Activated CD8-positive, alpha-beta memory T cell treated with anti-CD3 and anti-CD28 coated beads, Interleukin-2, amount 50 U/mL, for 24 hours (primary cell): ENCODE measurements around the gene ABCC8.

Experiments
- DNase-seq: peaks from one replicate; pipeline ENCODE4 v3.0.0-alpha.2; 2020; ENCODE audit errors: extremely low read depth

ABCC8 gene

GRCh38 chr11:17471501-17471900 is 5.1 kb downstream of the ABCC8 start:
- no peak for DNase-seq

- DNase-seq = no peak
Observed at GRCh38 chr11:17469998-17470397, 6.6 kb downstream of the ABCC8 start.

- DNase-seq = no peak
Observed at GRCh38 chr11:17468122-17468521, 8.5 kb downstream of the ABCC8 start.

- DNase-seq = no peak
Observed at GRCh38 chr11:17463546-17464174, 13.0 kb downstream of the ABCC8 start.

- DNase-seq = no peak
Observed at GRCh38 chr11:17462940-17463339, 13.7 kb downstream of the ABCC8 start.

GRCh38 chr11:17460406-17460805 is 16.2 kb downstream of the ABCC8 start:
- no peak for DNase-seq

- DNase-seq = no peak
Observed at GRCh38 chr11:17459236-17459896, 17.3 kb downstream of the ABCC8 start.

- DNase-seq = no peak
Observed at GRCh38 chr11:17458268-17458667, 18.4 kb downstream of the ABCC8 start.

- no peak for DNase-seq
Observed at GRCh38 chr11:17457396-17458173, 19.1 kb downstream of the ABCC8 start.

GRCh38 chr11:17452668-17453067 is 24.0 kb downstream of the ABCC8 start:
- DNase-seq = no peak

- DNase-seq = no peak
Observed at GRCh38 chr11:17449158-17449557, 27.5 kb downstream of the ABCC8 start.

- no peak for DNase-seq
Observed at GRCh38 chr11:17446482-17446881, 30.2 kb downstream of the ABCC8 start.

- no peak for DNase-seq
Observed at GRCh38 chr11:17445240-17445795, 31.3 kb downstream of the ABCC8 start.

GRCh38 chr11:17443926-17444690 is 32.5 kb downstream of the ABCC8 start:
- DNase-seq = no peak

- no peak for DNase-seq
Observed at GRCh38 chr11:17443423-17443822, 33.2 kb downstream of the ABCC8 start.

GRCh38 chr11:17443000-17443399 is 33.6 kb downstream of the ABCC8 start:
- no peak for DNase-seq

- no peak for DNase-seq
Observed at GRCh38 chr11:17439316-17439782, 37.3 kb downstream of the ABCC8 start.

GRCh38 chr11:17437366-17437765 is 39.3 kb downstream of the ABCC8 start:
- DNase-seq = no peak

- no peak for DNase-seq
Observed at GRCh38 chr11:17434108-17434507, 42.5 kb downstream of the ABCC8 start.

GRCh38 chr11:17432002-17432401 is 44.6 kb downstream of the ABCC8 start:
- DNase-seq = no peak

GRCh38 chr11:17431139-17431538 is 45.5 kb downstream of the ABCC8 start:
- DNase-seq = no peak

- DNase-seq = no peak
Observed at GRCh38 chr11:17430616-17431015, 46.0 kb downstream of the ABCC8 start.
